Activated CD4-positive, alpha-beta T cell treated with anti-CD3 and anti-CD28 coated beads, Interleukin-2, amount 50 U/mL, for 24 hours (primary cell): ENCODE results near the gene RHOBTB1.

Experiments used
- DNase-seq, 2 donors: peaks; one replicate each; pipeline ENCODE4 v3.0.0-alpha.2; 2020; ENCODE audit warnings: low read depth in 1 of 2, low spot score in 1 of 2

RHOBTB1 gene

GRCh38 chr10:60942788-60943315, 1.1 kb downstream of the RHOBTB1 start:
- no peak for DNase-seq

GRCh38 chr10:60942134-60942787, 1.7 kb downstream of the RHOBTB1 start:
- no peak for DNase-seq

GRCh38 chr10:60940446-60940845, 3.5 kb downstream of the RHOBTB1 start:
- DNase-seq = no peak

GRCh38 chr10:60937784-60938654, 6.0 kb downstream of the RHOBTB1 start:
- DNase-seq = no peak

- DNase-seq = no peak
Observed at GRCh38 chr10:60937022-60937421, 7.0 kb downstream of the RHOBTB1 start.

- no peak for DNase-seq
Observed at GRCh38 chr10:60934215-60935175, 9.5 kb downstream of the RHOBTB1 start.

- DNase-seq = no peak
Observed at GRCh38 chr10:60932756-60933155, 11.2 kb downstream of the RHOBTB1 start.

- no peak for DNase-seq
Observed at GRCh38 chr10:60930237-60930636, 13.7 kb downstream of the RHOBTB1 start.

GRCh38 chr10:60921633-60922032, 22.4 kb downstream of the RHOBTB1 start:
- DNase-seq = no peak

- no peak for DNase-seq
Observed at GRCh38 chr10:60920479-60920878, 23.5 kb downstream of the RHOBTB1 start.

- no peak for DNase-seq
Observed at GRCh38 chr10:60919551-60919950, 24.4 kb downstream of the RHOBTB1 start.

- DNase-seq = no peak
Observed at GRCh38 chr10:60917331-60918280, 26.4 kb downstream of the RHOBTB1 start.

- no peak for DNase-seq
Observed at GRCh38 chr10:60916025-60916424, 28.0 kb downstream of the RHOBTB1 start.

GRCh38 chr10:60914690-60915141, 29.3 kb downstream of the RHOBTB1 start:
- DNase-seq = no peak

- DNase-seq = no peak
Observed at GRCh38 chr10:60913657-60914056, 30.3 kb downstream of the RHOBTB1 start.

- no peak for DNase-seq
Observed at GRCh38 chr10:60913071-60913470, 30.9 kb downstream of the RHOBTB1 start.

GRCh38 chr10:60911715-60912114, 32.3 kb downstream of the RHOBTB1 start:
- DNase-seq = no peak

- DNase-seq = no peak
Observed at GRCh38 chr10:60911216-60911615, 32.8 kb downstream of the RHOBTB1 start.

- DNase-seq = no peak
Observed at GRCh38 chr10:60910543-60910942, 33.4 kb downstream of the RHOBTB1 start.

GRCh38 chr10:60908896-60909295, 35.1 kb downstream of the RHOBTB1 start:
- no peak for DNase-seq
